ENCODE measurements around the gene PPP3CA.

The PPP3CA gene

DNA sequence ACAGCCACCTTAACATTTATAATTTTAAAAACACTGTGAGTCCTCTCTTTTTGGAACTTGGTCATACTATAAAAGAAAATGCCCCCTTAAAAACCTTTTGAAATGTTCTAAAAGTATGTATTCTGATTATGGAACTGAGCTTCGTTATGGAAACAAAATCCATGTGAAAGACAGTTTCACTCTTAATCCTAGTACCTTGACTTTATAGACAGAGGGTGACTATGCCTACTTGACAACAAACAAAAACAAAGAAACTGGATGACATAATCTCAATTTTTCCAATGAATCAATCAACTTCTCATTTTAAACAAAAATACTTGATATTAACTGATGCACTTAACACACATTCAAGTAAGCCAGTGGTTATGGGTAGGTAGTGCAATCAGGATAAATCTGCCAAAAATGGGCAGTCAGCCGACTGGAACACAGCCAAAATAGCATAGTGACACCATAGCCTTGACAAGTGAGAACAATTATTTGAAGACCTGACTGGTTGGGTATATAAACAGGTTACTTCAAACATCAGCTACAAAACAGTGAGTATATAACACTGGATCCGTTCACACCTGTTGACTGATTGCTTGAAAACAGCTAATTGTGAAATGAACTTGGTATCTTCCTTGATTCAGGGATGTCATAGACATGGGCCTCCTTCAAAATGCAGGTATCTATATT, 265.5 kb downstream of the PPP3CA start:
- no peak for DNase-seq

DNA sequence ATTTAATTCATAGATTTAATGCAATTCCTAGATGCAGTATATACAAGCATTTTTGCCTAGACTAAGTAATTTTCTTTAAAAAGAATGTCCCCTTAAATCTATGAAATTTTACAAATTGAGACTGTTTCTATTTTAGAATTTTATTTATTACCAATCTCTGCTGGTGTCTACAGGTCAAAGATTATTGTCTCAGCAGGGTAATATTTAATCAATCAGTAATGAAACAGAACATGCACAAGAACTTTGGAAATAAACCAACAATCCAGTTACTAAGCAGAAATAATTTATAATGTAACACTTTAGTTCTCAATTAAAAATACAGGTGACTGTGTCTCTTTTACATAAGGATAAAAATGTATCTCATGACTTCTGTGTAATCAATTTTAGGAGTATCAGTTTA, 266.2 kb downstream of the PPP3CA start:
- DNase-seq, result no peak

DNA sequence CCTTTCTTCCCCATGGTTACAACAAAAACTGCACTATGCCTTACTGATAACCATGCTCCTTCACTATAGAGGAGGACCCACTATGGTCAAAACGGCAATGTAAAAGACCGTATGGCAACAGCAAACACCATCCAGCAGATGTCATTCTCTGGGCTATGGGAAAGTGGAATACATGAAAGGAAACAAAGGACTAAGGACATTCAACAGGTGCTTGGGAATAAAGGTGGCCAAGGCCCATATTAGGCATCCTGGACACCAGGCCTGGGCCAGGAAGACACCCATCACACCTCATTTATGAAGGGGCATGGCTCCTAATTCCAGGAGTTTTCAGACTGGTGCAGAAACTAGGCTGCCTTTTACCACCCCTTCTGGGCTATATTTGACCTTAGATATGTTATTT, 268.4 kb downstream of the PPP3CA start:
- DNase-seq, result no peak

DNA sequence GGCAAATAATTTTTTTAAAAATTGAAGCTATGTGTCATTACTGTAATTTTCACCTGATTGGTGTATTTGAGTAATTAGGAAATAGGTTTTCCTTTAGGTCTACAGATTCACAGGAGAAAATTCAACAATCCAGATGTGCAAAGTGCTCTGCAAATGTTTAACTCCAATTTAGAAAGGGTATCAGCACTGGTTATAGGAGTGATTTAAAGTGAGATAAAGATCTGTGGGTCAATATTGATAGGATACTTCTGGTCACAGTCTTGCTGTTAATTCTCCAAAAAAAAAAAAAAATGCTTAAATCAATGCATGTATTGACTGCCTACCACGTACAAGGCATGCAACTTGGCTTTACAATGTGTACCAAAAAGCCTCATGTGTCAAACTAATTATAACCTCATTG, 271.3 kb downstream of the PPP3CA start:
- no peak for DNase-seq

DNA sequence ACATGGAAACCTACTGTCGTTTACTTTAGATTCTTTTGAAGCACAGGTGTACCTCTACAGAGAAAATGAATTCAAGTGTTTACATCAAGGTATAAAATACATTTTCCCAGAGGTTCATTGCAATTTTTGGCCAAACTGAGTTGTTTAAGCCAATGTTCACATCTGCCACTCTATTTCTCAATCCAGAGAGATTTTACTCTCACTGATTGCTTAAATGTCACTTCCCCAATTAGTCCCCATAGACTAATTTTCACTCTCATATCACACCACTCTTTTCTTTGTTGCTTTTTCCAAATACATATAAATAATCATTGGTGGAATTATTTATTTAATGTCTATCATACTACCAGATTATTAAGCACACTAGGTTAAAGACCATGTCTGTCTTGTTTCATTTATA, 271.8 kb downstream of the PPP3CA start:
- DNase-seq, result no peak

DNA sequence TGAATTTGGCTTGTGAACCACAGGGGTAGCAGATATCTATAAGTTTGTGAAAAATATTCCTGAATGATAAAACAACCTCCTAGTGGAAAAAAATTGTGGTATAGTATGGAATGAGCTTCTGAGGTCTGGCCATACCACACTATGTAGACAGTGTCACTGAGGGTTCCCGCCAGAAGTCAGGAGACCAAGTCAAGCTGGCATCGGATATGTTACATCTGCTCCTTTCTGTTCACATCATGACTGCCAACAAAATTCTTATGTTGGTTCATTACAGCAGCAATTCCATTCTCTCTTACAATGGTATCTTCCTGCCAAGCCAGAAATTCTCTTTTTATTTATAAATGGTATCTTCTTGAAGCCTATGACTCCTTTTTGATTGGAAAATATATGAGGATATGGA, 273.0 kb downstream of the PPP3CA start:
- peak; percentile 1 for DNase-seq

DNA sequence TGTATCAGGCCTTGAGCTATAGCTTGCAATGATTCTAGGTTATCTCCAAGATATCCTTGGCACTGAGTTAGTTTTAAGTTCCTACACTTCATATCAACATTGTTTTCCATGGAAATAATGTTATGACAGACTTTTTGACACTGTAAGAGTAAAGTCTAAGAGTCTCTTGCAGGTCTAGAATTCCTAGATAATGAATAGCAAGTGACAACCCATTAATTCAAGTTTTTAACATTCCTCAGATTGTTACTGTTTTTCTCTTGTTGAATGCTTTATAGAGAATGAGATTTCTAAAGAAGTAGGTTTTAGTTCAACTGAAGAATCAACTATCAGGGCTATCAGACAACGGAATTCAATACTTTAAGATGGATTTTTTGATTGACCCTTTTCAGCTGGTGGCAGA, 276.1 kb downstream of the PPP3CA start:
- DNase-seq, result peak; percentile 10

DNA sequence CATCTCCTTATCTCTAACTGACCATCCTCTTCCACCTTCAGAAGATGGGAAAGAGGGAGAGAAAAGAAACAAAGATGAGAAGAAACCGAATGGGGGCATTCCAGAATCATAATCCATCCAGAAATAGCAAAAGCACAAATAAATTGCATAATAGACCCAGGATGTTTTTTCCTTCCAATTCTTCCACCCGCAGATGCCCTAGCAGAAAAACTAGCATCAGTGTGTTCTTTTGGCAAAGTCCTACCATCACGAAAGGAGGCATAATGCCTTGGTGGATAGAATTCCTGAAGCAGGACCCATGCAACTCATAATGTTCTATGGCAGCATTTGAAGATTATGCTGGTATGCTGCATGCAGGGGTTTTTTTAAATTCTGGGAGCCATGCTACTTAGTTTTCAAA, 279.2 kb downstream of the PPP3CA start:
- DNase-seq, result no peak

DNA sequence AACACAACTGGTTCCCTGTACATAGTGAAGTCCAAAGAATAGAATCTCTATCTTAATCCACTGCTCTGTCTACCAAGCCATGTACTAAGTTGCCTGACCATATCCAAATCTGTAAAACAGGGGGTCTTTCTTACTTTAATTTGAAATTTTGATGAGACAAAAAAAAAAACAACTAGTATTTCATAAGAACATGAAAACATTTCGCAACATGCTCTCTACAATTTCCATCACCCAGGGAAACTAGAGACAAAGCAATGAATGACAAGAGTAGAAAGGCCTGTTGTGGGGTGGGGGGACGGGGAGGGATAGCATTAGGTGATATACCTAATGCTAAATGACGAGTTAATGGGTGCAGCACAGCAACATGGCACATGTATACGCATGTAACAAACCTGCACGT, 279.9 kb downstream of the PPP3CA start:
- DNase-seq, result no peak

DNA sequence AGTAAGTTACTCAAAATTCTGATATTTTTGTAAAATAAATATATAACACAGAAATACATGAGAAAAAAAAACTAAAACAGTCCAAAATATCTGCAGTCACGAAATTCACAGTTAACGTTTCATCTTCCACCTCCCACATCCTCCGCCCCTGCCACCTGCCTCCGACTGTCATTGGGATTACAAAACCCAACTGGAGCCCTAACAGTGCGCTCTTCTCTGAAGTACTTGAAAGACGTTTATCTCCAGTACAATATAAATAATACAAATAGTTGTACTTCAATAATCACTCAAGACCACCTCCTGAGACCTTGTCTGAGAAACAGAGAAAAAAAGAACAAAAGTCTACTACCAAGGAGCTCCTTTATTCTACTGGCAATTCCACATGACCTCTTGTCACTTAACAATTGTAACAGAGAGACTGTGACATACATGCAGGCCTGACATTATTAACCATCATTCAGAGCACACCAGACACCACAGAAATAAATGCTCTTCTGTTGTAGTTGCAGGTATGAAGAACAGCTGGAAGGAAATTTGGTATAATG, 280.6 kb downstream of the PPP3CA start:
- no peak for DNase-seq

DNA sequence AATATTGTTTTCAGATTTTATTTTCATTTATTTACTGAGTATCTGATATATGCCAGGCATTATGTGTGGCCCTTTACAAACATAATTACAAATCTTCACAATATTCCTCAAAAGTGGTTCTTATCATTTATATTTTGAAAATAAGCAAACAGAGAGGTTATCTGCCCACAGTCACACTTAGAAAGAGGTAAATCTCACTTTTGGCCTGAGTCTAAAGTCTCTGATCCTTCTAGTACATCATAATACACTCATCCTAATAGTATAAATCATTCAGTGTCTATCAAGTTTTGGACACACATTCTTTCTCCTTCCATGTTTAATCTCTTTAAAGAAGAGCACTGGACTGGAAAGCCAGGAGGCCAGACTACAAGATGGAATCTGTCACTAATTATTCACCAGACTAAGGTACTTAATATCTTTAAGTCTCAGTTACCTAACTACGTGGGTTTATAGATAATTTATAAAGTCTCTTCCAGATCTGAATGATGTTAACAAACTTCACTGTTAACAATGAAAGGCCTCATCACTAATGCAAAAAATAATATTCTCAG, 281.3 kb downstream of the PPP3CA start:
- no peak for DNase-seq

DNA sequence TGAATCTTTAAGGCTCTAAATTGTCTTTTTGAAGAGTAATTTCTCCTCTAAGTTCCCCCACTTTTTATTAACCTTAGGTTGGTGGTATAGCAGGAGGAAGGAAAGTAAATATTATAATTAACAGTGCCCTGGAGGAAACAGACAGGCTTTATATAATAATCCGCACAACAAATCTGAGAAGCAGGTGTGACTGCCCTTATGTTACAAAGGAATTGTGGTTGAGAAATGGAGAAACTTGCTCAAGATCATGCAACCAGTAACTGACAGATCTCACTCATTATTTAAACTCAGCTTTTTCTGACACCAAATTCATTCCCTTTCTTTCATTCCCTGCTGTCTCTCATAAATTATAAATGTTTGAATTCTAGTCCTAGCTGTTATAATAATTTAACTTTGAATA, 282.0 kb downstream of the PPP3CA start:
- no peak for DNase-seq

DNA sequence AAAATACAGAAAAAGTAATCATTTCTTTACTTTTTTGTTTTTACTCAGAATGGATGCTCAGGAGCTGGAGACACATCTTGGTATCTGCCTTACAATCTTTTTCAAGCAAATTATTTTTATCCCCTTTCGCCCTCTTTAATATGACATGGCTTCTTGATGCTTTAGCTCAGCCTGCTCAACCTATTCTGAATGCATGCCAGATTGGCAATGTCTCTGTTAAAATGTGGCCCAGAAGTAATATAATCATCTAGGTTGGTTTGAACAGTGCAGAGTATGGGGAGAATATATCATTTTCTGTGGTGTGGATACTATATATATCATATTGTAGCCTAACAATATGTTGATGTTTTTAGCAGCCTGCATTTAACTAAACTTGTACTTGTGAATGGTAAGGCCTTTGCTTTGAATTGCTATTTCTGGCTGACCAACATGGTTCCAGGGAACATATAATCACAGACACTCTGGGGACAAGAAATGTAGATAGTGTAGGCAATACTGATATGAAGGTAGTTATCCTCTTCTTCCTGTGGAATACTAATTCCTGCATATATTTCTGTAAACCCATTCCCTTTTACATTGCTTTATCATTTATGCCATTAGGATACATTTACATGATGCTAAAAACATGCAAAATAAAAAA, 282.7 kb downstream of the PPP3CA start:
- DNase-seq, result no peak

DNA sequence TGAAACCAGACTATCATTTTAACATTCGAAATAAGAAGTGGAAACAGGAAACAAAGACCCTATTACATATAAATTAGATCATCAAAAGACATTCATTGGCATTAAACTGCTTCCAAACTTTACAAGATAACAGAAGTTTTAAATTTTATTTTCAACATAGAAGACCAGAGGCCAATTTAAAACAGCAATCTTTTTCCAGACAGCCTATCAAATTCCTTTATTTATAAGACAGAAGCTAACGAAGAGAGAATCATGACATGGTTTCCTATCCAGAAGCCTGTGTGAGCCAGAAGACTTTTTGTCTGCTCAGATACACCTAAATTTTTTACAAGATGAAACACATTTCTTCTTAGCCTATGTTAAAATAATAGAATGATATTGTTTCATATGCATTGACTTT, 291.9 kb downstream of the PPP3CA start:
- no peak for DNase-seq

DNA sequence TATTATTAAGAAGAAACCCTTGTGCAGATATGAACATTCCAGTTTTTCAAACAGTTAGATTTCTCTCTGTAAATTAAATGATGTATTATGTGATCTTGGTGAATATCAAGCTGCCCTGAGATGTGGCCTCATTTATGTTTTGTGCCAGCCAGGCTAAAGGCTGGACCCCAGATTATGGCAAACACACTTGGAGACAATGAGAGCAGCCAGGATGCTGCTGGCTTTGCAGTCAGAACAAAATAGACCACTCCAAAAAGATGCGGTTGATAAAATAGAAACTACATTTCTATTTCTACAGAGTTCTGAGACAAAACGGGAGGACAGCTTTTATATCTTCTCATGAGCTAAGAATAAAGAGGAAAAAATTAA, 296.5 kb downstream of the PPP3CA start:
- no peak for DNase-seq

DNA sequence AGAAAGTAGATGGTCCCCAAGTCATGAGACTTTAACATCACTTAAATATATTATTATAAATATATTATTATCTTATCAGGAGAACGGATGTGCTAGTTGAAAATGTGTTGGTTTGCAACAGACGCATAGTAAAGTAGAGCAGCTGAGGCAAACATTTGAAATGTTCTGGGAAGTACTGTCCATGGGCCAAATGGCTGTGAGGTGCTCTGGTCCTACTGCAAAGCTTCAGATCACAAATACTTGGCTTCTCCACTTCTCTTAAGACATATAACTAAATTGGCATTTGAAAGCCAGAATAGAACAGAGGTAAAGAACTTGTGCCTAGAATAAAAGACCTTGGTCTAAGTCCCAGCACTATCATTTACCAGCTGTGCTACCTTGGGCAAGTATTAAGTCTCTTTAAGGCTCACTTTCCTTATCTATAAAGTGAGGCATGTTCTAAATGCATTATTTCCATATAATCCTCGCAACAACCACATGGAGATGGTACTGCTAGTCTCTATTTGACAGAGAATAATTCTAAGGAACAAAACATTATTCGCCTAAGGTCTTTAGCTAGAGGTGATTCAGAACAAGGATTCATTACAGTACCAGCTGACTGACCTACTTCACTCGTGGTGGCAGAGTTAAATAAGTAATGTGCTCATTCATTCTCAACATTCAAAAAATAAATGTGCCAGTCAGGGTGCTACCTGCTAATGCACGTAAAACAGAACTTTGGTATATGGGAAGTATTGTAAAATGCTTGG, 297.1 kb downstream of the PPP3CA start:
- DNase-seq, result no peak

DNA sequence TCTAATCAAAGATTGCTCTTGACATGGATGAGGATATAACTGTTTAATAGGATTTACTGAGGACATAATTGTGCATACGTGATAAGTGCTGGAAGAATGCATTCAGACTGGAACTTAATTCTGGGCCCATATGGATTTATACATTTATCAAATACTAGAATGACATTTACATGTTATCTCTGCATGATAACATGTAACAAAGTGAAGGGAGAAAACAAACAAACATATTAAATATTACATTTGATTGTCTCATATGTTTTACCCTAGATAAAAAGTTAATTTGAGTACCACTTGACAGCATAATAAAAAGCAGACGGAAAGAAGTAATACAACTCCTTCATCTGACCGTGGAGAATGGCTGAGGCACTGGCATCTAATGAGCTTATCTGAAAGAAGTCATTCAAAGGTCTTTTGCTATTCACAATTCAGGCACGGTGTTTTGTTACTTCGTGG, 297.8 kb downstream of the PPP3CA start:
- no peak for DNase-seq

DNA sequence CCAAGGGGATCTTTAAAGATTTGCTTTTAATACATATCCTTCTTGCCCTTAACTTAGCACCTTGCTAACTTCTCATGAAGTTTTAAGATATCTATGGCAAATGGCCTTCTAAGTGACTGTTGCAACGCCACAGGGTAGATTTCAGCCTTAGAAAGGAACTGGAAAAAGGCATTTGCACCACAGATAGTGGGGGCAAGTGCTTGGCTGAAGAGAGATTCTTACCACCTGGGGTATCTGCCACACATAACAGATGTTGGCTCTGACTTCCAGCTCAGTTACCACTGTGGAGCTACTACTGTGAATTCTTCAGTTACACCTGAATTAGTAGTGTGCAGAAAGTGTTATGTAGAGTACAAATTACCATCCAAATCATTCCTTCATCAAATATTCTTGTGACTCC, 302.6 kb downstream of the PPP3CA start:
- DNase-seq, result no peak

DNA sequence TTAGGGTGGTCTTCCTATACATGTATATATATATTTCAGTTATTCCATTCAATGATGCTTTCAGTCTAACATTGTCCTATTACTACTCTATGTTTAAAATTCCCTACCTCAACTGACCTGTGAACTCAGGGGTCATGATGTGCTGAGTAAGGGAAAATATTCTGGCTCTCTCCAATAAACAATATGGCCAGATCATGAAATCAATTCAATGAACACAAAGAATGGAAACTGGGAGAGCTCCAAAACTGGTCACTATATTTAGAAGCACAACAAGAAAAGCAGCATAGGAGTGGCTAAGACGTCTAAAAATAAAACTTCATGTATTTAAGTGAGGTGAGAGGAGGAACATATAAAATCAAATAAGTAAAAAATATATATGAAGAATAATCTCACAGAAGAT, 304.5 kb downstream of the PPP3CA start:
- no peak for DNase-seq

DNA sequence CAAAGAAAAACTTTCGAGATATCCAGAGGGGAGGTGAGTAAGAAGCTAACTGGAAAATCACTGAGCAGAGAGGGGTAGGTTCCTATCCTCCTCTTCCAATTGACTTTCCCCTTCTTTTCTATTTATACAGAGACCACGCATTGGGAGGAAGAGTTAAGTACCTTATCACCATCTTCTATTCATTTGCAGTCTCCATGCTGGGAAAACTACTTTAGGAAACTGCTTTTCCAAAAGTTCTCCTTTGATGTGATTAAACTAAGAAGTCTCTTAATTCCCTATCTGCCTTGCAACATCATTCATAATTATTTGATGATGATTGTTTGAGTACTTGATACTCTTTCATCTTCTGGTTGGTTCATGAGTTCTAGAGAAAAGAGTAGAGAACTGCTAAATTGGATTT, 306.6 kb downstream of the PPP3CA start:
- no peak for DNase-seq

DNA sequence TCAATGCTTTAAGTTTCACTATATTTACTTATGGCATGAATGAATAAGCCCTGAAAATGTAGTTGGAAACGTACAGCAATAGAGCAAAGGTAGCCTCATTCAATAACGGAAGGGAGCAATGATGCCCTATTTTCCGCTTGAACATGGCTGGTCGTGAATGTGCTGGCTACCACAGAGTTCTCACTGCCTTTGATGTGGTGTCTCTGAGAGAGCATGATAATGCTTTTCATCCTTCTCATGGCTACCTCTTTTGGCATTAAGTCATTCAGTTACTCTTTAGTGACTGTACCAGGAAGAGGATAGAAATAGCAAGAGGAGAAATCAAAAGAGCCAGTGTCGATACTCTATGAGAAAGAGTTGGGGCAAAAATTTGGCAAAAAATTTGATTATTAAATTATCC, 308.0 kb downstream of the PPP3CA start:
- DNase-seq, result no peak

DNA sequence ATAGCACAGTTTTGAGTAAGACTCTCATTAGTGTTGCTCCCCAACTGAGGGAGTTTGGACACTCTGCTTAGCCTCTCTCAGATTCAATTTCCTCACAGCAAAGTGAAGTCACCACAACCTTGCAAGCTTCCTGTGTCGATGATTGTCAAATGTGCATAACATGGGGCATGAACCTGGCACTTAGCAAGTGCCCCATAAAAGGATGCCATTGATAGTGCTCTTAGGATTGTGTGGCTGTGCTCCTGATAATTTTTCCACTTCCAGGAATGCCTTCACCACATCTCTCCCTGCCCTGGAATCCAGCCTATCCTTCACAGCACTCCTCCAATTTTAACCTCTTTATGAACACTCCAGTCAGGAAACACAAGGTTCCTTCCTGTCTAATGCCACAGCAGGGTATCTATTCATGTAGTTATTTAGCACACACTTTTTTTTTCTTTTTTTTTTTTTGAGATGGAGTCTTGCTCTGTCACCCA, 309.4 kb downstream of the PPP3CA start:
- no peak for DNase-seq

DNA sequence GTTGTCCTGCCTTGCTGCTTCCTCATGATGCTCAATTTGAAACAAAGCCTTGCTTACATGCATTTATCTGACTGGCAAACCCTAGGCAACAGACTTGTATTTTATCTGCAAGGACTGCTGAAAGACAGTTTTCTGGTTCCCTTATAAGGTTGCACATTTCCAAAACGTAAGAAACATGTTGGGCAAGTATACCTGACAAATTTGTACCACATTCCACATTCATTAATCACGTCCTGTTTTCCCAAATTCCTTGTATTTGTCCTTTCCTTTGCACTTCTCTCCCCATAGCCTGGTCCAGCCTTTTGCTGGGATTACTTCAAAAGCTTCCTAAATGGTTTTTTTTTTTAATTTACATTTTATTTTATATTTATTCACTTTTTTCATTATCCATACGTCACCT, 310.1 kb downstream of the PPP3CA start:
- DNase-seq, result peak; percentile 25

DNA sequence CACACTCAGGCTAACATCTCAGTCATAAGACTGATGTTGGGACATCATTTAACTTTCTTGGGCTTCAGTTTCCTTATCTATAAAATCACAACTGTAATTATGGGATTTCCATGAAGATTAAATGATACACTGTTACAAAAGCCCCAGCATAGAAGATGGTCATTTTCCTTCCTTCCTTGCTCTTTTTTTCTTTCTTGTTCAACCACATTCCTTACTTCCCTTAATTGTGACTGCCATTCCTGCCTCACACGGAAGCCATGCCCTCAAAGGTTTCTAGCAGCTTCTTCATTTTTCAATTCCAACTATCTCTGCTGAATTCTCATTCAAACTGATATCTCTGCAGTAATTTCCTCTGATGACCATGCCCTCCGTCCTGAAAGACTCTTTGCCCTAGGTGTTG, 311.8 kb downstream of the PPP3CA start:
- no peak for DNase-seq
